Adrenal gland (tissue), 12 donors: Measurements from ENCODE around the gene PDZRN3. TPM values are rescaled to one million over a fixed set of nuclear protein-coding genes. Genes with fewer than 3 reads are reported as not detected.

ENCODE experiments used
- DNase-seq, 7 donors: peaks; one replicate each; pipeline ENCODE4 v3.0.0-alpha.2; 2019 to 2020
- H3K27ac ChIP-seq, 5 donors: fragments of 200-600 bp; sonication (generic) in 4 of 5; 1 replicate in 3 of 5; 2 replicates in 2 of 5; pipeline versions ENCODE4 v1.5.1 to v1.8.0; 2016 to 2020; ENCODE audit warnings: mild to moderate bottlenecking in 1 of 5
- H3K27me3 ChIP-seq: fragments of 200-600 bp; 2 replicates; pipeline ENCODE4 v1.8.0; 2021
- H3K36me3 ChIP-seq, 2 donors: fragments of 200-600 bp; replicated peaks in 1 of 2; 1 replicate in 1 of 2; 2 replicates in 1 of 2; pipeline versions ENCODE4 v1.5.1 to v1.8.0; 2018 to 2022
- H3K4me1 ChIP-seq, 2 donors: fragments of 200-600 bp; replicated peaks in 1 of 2; 1 replicate in 1 of 2; 2 replicates in 1 of 2; pipeline versions ENCODE4 v1.5.1 to v1.8.0; 2018 to 2021
- H3K4me3 ChIP-seq, 4 donors: fragments of 200-600 bp; sonication (generic) in 3 of 4; one replicate each; pipeline ENCODE4 v1.5.1; 2016 to 2018
- H3K9me3 ChIP-seq, 3 donors: fragments of 200-600 bp; sonication (generic) in 1 of 3; replicated peaks in 1 of 3; 1 replicate in 2 of 3; 2 replicates in 1 of 3; pipeline versions ENCODE4 v1.5.1 to v1.8.0; 2016 to 2021
- POLR2A ChIP-seq, 2 donors: fragments of 450-650 bp; IDR thresholded peaks; one replicate each; pipeline ENCODE4 v1.6.1; 2017; ENCODE audit warnings: antibody characterized with exemption in 2 of 2, mild to moderate bottlenecking in 2 of 2, moderate library complexity in 1 of 2
- WGBS, 4 donors: extraction: QIAGEN DNeasy Blood & Tissue Kit in 2 of 4; methylation state at CpG; one replicate each; pipeline versions ENCODE4 v1.1.5 to v1.1.7; 2013 to 2017; 5-methylcytosine and 5-hydroxymethylcytosine counted together
- intact Hi-C, 2 donors: fragments of 100-400 bp; cut with DNase I; formaldehyde crosslinking; loops; one replicate each; pipeline versions ENCODE4 v1.14.1 to v1.15.0; 2022 to 2023
- polyA plus RNA-seq, 3 donors: library from polyadenylated mRNA; stranded (reverse); fragments of 200-250 nt in 2 of 3; fragments of 350-450 nt in 1 of 3; fragmentation: Illumina TruSeq in 1 of 3; extraction: RNeasy Lipid Tissue Mini Kit (QIAGEN cat#74804) in 1 of 3; gene quantifications; one replicate each; pipeline ENCODE4 v1.2.3, GENCODE V29; 2013 to 2014
- total RNA-seq, 9 donors: library from RNA; depleted of rRNA in 4 of 9; stranded (reverse); fragments of >200 nt in 4 of 9; fragments of 120-200 nt in 1 of 9; fragmentation: NEBNext Ultra II Directional in 1 of 9; extraction: Animal tissue kit (Norgen Biotek cat#: 25700) in 1 of 9; gene quantifications; one replicate each; pipeline versions ENCODE4 v1.1.0 to v1.2.4, GENCODE V29; 2013 to 2023
- TF ChIP-seq, protein P1 (sequence below), 6 experiments: fragments of 450-650 bp in 4 of 6; fragments of 200-600 bp in 2 of 6; sonication (generic) in 1 of 6; IDR thresholded peaks; 1 replicate in 5 of 6; 2 replicates in 1 of 6; pipeline versions ENCODE4 v1.5.1 to v1.8.0; 2016 to 2021; ENCODE audit warnings: antibody characterized with exemption in 6 of 6, mild to moderate bottlenecking in 2 of 6, moderate library complexity in 1 of 6
- donor health status: healthy with polysubstance abuse.
- donor health status: Bipolar disorder and iron deficiency.
- donor health status: DM: yes; HTN: yes; CAD: no.
- donor health status: DM: no; HTN: no; CAD: no.
- donor health status: DM: no; HTN: no; CAD: no.
- donor health status: DM: yes; HTN: yes; CAD: no.

The PDZRN3 gene
- total and polyA plus RNA-seq, 12 donors: 11.5 to 126 (median 64.1) TPM

DNA sequence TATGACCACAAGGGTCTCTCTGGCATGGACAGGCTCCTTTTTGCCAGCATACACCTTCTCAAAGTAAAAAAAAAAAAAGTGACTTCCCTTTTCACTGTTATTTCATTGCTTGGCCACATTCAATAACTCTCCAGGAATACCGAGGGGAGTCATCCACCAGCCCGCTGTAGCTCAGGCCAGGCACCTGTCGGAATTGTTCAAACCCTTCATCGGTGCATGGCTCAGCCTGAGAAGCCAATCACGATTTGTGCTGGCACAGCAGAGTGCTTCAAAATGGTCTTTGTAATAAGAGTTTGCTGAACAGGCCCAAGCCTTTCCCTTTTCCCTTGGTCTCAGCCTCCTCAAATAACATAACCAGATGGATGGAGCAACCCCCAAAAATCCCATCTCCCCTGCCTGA lies 145.4 kb downstream of the PDZRN3 start:
- Histone ChIP-seq H3K9me3 (no peaks in the 10 kb centered on the region), H3K27ac (no peak overlapping the region), H3K4me3 (no peak overlapping the region), H3K4me1 (peaks cover 0 to 9% of the 10 kb centered on the region in 2 donors), H3K27me3 (no peaks in the 10 kb centered on the region), H3K36me3 (no peaks in the 10 kb centered on the region)
- 89 to 98% (median 91%) methylated on average over 5 of the region's 5 CpGs for WGBS, 4 donors
- TF ChIP-seq, protein P1, sequence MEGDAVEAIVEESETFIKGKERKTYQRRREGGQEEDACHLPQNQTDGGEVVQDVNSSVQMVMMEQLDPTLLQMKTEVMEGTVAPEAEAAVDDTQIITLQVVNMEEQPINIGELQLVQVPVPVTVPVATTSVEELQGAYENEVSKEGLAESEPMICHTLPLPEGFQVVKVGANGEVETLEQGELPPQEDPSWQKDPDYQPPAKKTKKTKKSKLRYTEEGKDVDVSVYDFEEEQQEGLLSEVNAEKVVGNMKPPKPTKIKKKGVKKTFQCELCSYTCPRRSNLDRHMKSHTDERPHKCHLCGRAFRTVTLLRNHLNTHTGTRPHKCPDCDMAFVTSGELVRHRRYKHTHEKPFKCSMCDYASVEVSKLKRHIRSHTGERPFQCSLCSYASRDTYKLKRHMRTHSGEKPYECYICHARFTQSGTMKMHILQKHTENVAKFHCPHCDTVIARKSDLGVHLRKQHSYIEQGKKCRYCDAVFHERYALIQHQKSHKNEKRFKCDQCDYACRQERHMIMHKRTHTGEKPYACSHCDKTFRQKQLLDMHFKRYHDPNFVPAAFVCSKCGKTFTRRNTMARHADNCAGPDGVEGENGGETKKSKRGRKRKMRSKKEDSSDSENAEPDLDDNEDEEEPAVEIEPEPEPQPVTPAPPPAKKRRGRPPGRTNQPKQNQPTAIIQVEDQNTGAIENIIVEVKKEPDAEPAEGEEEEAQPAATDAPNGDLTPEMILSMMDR (IDR thresholded peaks at IDR 0.05): no peak
- no peak for TF ChIP-seq POLR2A (IDR thresholded peaks at IDR 0.05)
- DNase-seq: no peak
- intact Hi-C loops: no loop called here

DNA sequence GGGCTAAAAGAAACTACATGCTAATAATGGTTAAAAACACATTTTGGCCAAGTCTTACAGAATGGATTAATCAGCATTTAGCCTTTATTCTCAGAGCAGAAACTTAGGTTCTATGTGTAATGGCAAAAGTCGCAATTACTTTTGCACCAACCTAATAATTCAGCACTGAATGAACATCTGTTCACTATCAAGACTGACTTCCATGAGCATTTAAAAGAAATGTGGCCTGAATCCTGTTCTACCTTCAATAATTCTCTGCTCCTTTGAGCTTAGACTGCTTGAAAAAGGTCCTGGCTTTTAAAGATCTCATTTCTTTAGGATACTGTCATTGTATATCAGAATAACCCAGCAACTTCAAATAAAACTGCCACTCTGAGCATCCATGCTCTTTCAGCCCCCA lies 145.9 kb downstream of the PDZRN3 start:
- H3K4me1 ChIP-seq: peaks cover 0 to 9% of the 10 kb centered on the region in 2 donors
- no peaks in the 10 kb centered on the region for H3K36me3 ChIP-seq
- no peak overlapping the region for H3K27ac ChIP-seq
- H3K4me3 ChIP-seq: no peak overlapping the region
- DNase-seq: no peak
- TF ChIP-seq, protein P1 (IDR thresholded peaks at IDR 0.05): no peak
- TF ChIP-seq POLR2A (IDR thresholded peaks at IDR 0.05): no peak
- no peaks in the 10 kb centered on the region for H3K9me3 ChIP-seq
- WGBS, 4 donors: 80 to 94% (median 90%) methylated on average over 1 of the region's 1 CpG
- intact Hi-C loops: no loop called here
- no peaks in the 10 kb centered on the region for H3K27me3 ChIP-seq

DNA sequence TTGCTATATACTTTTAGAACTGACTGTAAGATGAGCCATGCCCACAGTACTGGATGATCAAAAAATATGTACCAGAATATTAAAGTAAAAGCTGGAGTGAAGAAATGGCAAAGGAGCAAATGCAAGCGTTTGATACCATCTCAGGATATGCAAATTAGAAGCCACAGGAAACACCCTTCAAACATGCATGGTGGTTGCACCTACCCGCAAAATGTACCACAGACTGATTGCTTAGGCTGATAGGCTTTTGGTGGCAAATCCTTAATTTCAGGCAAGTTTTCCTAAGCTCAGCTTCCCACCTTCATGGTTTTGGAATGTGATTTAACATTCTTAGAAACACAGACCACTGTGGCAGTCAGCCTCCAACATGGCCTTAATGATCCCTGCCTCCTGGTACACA lies 149.0 kb downstream of the PDZRN3 start:
- TF ChIP-seq, protein P1 (IDR thresholded peaks at IDR 0.05): no peak
- no peak for TF ChIP-seq POLR2A (IDR thresholded peaks at IDR 0.05)
- Histone ChIP-seq H3K4me1 (peaks cover 6 to 29% of the 10 kb centered on the region in 2 donors), H3K27ac (no peak overlapping the region), H3K27me3 (no peaks in the 10 kb centered on the region), H3K36me3 (no peaks in the 10 kb centered on the region), H3K4me3 (no peak overlapping the region), H3K9me3 (no peaks in the 10 kb centered on the region)
- DNase-seq: no peak
- intact Hi-C loops: no loop called here
- WGBS, 4 donors: 71 to 85% (median 81%) methylated on average over 2 of the region's 2 CpGs

DNA sequence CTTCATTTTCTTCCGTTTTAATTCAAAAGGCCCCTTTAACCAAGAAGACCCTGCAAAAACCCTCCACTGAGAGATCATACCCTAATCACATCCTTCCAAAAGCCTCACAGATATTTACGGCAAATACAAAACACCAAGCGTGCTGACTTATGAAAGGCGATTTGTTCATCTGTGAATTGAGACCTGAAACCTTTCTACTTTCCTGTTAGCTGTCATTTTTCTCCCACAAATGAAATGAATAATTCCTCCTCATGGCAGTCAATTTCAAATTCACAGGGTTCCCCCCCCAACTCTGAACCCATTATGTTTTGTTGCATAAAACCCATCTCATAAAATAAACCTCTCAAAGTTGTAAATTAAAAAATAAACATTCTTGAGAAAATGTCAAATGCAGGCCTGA lies 149.6 kb downstream of the PDZRN3 start:
- WGBS, 4 donors: 93 to 98% (median 97%) methylated on average over 4 of the region's 4 CpGs
- TF ChIP-seq POLR2A (IDR thresholded peaks at IDR 0.05): no peak
- TF ChIP-seq, protein P1 (IDR thresholded peaks at IDR 0.05): no peak
- Histone ChIP-seq H3K27me3 (no peaks in the 10 kb centered on the region), H3K4me3 (no peak overlapping the region), H3K36me3 (no peaks in the 10 kb centered on the region), H3K9me3 (no peaks in the 10 kb centered on the region), H3K27ac (no peak overlapping the region), H3K4me1 (peaks cover 6 to 24% of the 10 kb centered on the region in 2 donors)
- intact Hi-C loops: no loop called here
- no peak for DNase-seq
